ENCODE data around the gene PARM1.

DNA sequence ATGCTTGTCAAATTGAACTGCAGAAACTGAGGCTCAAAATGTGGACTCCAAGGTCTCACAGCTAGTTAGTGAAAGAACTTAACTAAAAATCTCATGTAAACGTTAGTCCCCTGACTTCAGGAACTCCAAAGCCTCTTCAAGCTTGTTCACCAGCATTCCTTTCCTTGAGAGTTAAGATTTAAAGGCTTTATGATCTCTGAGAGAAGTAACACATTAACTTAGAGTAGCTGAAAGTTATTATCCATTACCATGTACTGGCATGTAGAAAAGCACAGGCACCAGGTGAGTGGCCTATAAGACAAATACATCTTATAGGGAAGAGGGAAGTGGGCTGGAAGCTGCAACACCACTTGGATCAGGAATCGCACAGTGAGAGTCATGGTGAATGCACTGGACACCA lies 15.3 kb downstream of the PARM1 start:
- no peak for TF ChIP-seq POLR2A (IDR thresholded peaks at IDR 0.05; ENCODE audit: low read depth, low read length)
- no peak for TF ChIP-seq POLR2AphosphoS5 (IDR thresholded peaks at IDR 0.05; ENCODE audit: low read depth, low read length)

All from GM12892 (cell line).